M059J (cell line): Measurements from ENCODE around the gene EGR1. TPM values are rescaled to one million over a fixed set of nuclear protein-coding genes. Genes with fewer than 3 reads are reported as not detected.

Experiments used
- DNase-seq: peaks from one replicate; pipeline ENCODE4 v3.0.0-alpha.2; 2012; ENCODE audit warnings: low read depth
- total RNA-seq: library from RNA; depleted of rRNA; stranded (reverse); fragments of >200 nt; shearing (Covaris generic); gene quantifications from 2 replicates; pipeline ENCODE4 v1.2.3, GENCODE V29; 2014

EGR1 gene
- total RNA-seq, 1 experiment from 2014 or later, result 3.9 TPM

DNA sequence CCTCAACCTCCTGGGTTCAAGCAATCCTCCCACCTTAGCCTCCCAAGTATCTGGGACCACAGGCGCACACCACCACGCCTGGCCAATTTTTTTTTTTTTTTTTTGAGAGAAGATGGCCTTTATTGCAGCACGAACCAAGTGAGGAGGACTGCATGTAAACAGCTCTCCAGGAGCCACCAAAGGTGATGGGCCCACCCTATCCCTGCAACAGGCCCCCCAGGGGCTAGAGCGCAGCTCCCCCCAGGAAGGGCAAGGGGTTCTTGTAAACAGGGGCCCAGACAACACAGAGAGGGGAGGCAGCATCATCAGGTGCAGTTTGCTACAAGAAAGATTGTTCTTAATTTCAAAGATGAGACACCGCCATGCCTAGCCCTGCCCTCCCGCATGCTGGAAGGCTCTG lies 12.6 kb upstream of the EGR1 start:
- DNase-seq, result no peak

DNA sequence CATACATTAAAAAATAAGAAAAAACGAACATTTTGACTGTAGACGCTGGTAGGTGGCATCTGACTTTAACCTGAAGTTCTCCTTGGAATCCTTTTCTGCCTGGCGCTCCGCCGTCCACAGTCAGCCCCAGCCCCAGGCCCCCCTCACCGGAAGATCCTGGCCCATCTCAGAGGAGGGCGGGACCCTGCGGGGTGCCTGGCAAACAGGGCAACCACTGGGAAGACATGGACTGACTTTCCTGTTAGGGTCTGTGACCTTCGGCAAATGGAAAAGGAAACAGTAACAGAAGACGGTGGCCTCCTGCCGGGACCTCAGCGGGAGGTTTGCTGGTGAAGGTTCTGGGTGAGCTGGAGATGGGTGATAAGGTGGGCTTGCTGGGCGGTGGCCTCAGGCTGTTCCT lies 11.7 kb upstream of the EGR1 start:
- no peak for DNase-seq

DNA sequence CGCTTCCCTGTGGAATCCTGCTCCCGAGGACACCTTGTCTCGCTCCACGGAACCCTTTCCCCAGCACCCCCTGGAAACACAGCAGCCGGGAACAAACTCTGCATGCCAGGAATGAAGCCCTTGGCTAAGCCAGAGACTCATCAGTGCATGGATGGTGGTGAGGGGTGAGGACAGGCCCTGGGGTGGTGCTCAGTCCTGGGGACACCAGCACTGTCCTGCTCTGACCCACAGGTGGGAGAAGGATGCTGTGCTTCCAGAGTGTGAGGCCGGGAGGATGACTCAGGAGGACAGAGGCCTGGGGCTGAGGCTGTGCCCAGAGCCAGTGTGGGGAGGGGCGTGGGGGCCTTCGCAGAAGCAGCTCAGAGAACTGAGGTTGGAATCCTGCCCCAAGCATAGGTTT lies 11.2 kb upstream of the EGR1 start:
- no peak for DNase-seq

DNA sequence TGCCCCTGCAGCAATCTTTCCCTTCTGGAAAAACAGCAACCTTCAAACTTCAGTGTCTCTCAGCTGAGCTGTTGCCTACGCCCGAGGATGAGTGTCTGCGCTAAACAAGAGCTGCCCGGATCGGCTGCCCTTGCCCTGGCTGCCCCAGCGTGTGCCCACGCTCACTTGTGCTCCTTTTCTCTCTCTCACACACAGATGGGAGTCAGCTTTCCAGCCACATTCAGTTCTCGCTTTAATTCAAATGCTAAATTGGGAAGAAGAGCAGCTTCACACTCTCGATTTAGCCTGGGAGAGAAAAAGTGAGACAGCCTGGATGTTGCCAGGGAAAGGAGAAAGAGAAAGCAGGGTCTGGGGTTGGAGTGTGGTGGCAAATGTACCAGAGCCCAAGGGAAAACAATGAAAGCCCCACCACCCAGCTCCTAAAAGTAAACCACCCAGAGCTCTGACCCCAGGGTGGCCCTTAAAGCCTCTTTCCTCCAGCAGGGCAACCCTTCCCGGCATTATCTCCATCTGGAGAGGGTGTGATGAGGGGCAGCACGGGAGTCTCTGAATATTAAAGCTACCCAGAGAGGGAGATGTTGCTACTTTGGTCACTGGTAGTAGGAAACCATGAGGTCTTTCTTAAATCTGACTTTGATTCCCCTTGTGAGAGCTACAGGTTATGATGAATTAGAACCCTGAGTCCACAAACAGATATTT lies 9.9 kb upstream of the EGR1 start:
- DNase-seq, result no peak

DNA sequence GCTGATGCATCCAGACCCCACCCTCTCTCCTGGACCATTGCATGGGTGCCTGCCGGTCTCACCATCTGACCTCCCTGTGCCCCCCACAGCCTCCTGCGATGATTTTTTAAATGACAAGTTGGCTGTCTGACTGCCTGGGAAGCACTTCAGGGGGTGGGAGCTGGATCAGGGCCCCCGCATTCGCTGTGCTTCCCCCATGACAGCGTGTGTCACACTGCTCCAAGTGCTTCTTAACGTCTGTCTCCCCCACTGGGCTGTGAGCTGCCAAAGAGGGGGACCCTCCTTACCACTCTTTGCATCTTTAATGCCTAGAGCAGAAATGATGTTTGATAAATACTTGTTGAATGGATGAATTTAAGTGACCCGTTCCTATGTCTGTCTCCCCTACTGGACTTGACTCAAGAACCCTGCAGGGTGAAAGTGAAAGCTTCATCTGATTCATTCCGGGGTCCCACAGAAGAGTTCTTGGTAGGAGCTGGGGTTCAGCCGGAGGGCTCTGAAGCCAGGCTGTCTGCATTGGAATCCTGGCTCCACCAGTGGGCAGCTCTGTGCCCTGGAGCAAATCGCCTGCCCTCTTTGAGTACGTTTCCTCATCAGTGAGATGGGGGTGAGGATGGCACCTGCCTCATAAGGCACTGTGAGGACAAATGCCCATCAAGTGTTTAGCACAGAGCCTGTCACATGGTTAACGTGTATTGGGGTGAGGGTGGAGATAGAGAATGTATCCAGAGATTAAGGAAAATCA lies 7.6 kb upstream of the EGR1 start:
- no peak for DNase-seq

DNA sequence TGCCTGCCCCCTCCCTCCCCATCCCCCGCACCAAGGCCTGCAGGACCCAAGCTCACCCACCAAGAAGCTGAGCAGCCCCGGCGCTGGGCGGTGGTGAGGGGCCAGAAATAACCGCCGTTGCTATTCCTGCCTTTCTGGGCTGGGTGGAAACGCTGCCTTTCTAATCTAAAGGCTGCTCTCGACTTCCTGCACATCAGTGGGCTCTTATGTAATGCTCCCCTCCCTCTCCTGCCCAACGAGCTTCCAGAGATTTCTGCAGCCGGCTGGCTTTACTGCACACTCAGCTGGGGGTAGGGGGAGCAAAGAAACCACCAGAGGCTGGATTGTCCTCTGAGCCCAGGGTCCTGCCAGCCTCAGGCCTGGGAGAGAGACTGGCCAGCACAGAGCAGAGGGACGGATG lies 6.9 kb upstream of the EGR1 start:
- no peak for DNase-seq

DNA sequence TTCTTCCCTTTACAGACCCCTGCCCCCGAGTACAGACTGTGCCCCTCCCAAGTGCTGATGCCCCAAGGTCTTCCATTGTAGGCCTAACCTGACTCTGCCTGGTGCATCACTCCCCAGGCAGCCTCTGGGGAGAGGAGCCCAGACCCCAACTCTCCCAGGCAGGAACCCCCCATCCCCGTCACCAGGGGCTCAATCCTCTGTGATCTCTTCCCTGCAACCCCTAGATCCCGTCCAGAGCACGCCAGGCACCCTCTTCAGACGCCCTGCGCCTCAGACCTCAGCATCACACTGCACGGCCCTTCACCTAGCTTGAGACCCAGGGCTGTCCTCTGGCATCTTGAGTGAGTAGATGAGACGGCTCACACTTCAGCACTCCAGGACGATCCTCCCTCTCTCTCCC lies 6.4 kb upstream of the EGR1 start:
- DNase-seq, result no peak

DNA sequence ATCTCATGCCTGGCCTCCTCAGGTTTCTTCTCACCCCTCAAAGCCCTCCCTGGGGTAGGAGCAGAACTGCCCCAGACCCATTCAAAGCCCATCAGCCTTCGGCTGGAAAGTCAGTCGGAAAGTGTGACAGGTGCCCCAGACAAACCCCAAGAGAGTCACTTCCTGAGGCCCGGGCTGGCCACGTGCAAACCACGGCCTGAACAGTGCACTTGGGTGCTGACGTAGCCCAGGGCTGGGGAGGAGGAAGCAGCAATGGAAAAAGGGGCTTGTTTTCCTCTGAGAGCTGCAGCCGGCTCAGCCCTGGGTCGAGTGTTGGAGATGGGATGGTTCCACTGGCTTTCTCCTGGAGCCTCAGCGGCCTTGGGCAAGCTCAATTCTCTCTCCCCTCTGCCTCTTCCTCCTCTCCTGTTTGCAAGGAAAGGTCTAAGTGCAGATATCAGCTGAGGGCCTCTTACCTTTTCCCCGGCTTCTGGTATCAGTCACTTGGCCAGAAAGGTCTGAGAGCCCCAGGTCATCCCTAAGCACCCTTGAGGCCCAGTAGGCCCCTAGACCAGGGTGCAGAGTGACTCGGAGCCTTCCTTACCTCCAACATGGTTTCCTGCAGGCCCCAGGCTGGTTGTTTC lies 5.9 kb upstream of the EGR1 start:
- DNase-seq, result no peak

DNA sequence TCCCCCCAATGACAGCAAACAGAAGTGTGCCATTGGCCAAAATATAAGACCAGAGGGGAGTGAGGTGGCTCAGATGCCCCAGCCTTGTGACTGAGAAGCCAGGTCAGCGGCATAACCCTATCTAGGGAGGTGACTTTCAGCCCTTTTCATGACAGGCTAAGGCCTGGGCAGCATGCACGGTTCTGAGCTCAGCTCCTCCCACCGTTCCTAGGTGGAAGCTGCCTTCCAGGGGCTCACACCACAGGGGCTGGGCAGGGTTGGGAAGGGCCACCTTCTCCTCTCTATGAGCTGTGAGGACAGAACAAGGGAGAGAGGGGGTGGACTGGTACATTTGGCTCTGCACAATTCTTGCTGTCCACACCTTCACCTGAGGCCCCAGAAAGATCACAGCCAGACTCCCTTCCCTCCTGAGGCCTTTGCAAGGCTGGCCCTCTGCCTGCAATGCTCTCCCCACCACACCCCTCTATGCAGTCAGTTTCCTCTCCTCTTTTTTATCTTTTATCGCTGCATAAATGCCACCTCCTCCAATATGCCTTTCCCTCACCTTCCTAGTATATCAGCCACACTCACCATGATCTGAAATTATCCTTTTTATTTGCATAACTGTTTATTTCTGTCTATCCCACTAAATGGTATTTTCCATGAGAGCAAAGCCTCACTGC lies 5.1 kb upstream of the EGR1 start:
- DNase-seq, result no peak

DNA sequence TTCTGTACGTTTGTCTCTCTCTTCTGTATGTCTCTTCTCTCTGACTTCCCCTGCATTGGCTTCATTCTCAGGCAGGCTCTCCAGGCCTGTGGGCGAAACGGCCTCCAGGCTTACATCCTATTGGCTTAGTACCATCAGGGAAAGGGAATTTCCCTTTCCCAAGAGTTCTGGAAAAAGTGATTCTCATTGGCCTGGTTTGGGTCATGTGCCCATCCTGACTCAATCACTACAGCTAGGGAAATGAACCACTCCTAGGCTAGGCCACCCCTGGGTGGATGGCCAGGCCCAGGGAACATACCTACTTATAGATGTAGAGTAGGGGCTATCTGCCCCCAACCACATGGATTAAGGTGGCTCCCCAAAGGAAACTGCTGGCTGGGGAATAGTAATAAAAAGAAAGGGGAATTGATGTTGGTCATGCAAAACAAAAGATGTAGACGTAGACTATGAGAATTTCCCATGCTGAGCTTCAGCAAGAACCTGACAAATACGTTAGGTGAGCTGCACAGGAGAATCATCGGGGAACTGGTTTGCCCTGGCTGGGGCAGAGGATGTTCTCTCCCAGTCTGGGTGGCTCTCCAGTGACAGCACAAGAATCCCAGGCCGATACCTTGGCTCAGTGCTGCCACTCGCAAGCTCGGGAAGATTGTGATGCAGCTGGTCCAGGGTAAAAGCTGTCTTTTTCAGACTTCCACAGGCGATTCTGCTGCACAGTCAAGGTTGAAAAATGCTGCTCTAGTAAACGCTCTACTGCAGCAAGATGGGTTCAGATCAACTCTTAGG lies 3.7 kb upstream of the EGR1 start:
- DNase-seq, result peak; percentile 77

DNA sequence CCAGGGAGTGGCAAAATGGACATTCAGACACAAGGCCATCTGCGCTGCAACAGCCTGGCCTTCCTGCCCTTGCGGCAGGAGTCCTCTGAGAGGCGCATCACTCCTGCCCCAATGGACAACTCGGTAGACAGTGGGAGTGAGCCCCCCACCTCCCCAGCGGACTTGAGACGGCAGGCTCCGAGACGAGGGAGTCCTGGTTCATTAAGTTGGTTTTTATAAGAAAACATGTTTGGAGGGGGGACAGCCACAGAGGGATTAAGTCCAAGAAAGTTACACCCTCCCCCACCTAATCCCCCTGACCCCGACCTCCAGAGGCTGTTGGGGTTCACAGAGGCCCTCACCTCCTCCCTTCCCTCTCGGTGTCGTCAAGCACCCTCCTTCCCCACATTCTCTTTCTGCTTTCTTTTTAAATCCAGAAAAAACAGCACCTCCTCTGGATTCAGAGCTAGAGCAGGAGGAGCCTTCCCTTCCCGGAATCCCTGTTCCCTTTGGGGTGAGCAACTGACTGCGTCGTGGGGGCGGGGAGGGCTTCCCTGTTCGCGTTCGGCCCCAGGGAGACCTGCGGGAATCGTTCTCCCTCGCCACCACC lies 1.8 kb upstream of the EGR1 start:
- peak; percentile 23 for DNase-seq

DNA sequence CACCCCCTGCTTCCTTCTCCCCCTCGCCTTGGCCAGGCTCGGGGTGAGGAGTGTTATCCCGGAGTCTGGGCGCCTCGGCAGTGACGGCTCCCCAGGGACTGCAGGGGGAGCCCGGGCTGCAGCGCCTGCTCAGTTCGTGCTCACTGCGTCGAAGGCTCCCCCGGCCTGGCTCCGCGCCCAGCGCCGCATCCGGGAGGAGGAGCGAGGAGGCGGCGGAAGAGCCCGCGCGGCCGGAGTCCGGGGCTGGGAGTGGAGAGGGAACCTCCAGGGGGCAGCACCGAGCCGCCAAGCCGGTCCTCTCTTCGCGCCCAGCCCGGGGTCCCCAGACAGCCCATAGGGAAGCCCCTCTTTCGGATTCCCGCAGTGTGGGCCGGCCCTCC lies 1.3 kb upstream of the EGR1 start:
- peak; percentile 93 for DNase-seq

DNA sequence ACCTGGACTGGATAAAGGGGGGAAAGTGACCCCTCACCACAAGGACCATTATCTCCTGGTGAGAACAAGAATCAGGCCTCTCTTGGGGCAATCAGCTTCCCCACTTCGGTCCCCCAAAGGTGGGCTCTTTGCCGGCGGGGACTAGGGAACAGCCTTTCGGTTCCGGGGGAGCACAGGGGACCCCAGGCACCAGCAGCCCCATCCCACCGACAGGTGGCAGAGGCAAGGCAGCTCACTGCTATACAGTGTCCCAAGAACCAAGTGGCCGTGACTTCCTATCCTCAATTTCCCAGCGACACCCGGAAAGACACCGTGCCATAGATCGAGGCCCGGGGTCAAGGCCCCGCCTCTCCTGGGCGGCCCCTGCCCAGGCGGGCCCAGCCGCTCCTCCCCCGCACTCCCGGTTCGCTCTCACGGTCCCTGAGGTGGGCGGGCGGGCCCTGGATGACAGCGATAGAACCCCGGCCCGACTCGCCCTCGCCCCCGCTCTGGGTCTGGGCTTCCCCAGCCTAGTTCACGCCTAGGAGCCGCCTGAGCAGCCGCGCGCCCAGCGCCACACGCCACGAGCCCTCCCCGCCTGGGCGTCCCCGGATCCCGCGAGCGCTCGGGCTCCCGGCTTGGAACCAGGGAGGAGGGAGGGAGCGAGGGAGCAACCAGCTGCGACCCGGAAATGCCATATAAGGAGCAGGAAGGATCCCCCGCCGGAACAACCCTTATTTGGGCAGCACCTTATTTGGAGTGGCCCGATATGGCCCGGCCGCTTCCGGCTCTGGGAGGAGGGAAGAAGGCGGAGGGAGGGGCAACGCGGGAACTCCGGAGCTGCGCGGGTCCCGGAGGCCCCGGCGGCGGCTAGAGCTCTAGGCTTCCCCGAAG lies 655 bp upstream of the EGR1 start:
- DNase-seq, result peak; percentile 97

DNA sequence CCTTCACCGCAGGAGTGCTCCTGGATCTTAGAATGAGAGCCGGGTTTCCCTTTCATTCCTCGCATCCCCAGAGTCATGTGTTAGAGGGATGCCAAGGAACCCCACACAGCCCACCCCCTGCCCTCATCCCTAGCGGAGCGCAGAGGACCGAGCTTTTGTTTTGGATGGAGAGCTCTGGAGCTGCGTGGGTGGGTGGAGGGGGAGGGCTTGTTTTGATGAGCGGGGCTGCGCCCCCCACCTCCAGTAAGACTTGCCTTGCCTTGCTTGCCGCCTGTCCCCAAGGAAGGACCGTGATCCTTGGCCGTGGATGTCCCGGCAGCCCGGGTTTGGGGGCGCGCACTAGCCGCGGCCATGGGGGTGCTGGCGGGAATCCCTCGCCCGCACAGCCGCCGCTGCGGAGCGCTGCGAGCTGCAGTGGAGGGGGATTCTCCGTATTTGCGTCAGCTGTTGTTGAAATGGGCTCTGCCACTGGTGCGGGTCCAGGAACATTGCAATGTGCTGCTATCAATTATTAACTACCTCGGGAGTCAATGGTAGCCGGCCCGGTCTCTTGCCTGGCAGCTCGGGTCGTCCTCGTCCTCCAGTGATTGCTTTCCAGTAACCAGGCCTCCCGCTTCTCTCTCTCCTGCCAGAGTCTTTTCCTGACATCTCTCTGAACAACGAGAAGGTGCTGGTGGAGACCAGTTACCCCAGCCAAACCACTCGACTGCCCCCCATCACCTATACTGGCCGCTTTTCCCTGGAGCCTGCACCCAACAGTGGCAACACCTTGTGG lies 1.0 kb downstream of the EGR1 start:
- peak; percentile 51 for DNase-seq

DNA sequence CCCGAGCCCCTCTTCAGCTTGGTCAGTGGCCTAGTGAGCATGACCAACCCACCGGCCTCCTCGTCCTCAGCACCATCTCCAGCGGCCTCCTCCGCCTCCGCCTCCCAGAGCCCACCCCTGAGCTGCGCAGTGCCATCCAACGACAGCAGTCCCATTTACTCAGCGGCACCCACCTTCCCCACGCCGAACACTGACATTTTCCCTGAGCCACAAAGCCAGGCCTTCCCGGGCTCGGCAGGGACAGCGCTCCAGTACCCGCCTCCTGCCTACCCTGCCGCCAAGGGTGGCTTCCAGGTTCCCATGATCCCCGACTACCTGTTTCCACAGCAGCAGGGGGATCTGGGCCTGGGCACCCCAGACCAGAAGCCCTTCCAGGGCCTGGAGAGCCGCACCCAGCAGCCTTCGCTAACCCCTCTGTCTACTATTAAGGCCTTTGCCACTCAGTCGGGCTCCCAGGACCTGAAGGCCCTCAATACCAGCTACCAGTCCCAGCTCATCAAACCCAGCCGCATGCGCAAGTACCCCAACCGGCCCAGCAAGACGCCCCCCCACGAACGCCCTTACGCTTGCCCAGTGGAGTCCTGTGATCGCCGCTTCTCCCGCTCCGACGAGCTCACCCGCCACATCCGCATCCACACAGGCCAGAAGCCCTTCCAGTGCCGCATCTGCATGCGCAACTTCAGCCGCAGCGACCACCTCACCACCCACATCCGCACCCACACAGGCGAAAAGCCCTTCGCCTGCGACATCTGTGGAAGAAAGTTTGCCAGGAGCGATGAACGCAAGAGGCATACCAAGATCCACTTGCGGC lies 1.8 kb downstream of the EGR1 start:
- peak; percentile 54 for DNase-seq

DNA sequence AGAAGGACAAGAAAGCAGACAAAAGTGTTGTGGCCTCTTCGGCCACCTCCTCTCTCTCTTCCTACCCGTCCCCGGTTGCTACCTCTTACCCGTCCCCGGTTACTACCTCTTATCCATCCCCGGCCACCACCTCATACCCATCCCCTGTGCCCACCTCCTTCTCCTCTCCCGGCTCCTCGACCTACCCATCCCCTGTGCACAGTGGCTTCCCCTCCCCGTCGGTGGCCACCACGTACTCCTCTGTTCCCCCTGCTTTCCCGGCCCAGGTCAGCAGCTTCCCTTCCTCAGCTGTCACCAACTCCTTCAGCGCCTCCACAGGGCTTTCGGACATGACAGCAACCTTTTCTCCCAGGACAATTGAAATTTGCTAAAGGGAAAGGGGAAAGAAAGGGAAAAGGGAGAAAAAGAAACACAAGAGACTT lies 2.4 kb downstream of the EGR1 start:
- no peak for DNase-seq

DNA sequence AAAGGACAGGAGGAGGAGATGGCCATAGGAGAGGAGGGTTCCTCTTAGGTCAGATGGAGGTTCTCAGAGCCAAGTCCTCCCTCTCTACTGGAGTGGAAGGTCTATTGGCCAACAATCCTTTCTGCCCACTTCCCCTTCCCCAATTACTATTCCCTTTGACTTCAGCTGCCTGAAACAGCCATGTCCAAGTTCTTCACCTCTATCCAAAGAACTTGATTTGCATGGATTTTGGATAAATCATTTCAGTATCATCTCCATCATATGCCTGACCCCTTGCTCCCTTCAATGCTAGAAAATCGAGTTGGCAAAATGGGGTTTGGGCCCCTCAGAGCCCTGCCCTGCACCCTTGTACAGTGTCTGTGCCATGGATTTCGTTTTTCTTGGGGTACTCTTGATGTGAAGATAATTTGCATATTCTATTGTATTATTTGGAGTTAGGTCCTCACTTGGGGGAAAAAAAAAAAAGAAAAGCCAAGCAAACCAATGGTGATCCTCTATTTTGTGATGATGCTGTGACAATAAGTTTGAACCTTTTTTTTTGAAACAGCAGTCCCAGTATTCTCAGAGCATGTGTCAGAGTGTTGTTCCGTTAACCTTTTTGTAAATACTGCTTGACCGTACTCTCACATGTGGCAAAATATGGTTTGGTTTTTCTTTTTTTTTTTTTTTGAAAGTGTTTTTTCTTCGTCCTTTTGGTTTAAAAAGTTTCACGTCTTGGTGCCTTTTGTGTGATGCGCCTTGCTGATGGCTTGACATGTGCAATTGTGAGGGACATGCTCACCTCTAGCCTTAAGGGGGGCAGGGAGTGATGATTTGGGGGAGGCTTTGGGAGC lies 3.1 kb downstream of the EGR1 start:
- DNase-seq, result peak; percentile 62
